ENCODE measurements around the gene TMEM198.

Gene TMEM198

GRCh38 chr2:219578811-219579613 is 35.2 kb downstream of the TMEM198 start:
- no peak for DNase-seq (ENCODE audit: low spot score)

GRCh38 chr2:219581346-219581745 is 37.5 kb downstream of the TMEM198 start:
- DNase-seq (ENCODE audit: low spot score): no peak

GRCh38 chr2:219591091-219591490 is 47.3 kb downstream of the TMEM198 start:
- no peak for DNase-seq (ENCODE audit: low spot score)

- no peak for DNase-seq (ENCODE audit: low spot score)
These were observed 48.9 kb downstream of the TMEM198 start for GRCh38 chr2:219592736-219593135.

- no peak for DNase-seq (ENCODE audit: low spot score)
These were observed 49.3 kb downstream of the TMEM198 start for GRCh38 chr2:219593154-219593553.

GRCh38 chr2:219595256-219595655 is 51.4 kb downstream of the TMEM198 start:
- no peak for DNase-seq (ENCODE audit: low spot score)

- DNase-seq (ENCODE audit: low spot score): no peak
These were observed 53.2 kb downstream of the TMEM198 start for GRCh38 chr2:219596954-219597551.

- peak; percentile 90 for DNase-seq (ENCODE audit: low spot score)
These were observed 53.9 kb downstream of the TMEM198 start, which contains the start of gene STK11IP for GRCh38 chr2:219597552-219598307. STK11IP (plus strand) TSS chr2:219597857; CDS start chr2:219598120, 263 bp downstream.

GRCh38 chr2:219598308-219599078 is 54.7 kb downstream of the TMEM198 start:
- DNase-seq (ENCODE audit: low spot score): no peak
